Suprapubic skin (tissue), 4 donors: ENCODE measurements around the gene NUDT9. TPM values are rescaled to one million over a fixed set of nuclear protein-coding genes. Genes with fewer than 3 reads are reported as not detected.

Experiments used
- DNase-seq, 2 donors: peaks; one replicate each; pipeline ENCODE4 v3.0.0-alpha.2; 2019; ENCODE audit warnings: low spot score in 2 of 2
- H3K27ac ChIP-seq: fragments of 200-600 bp; sonication (generic); one replicate; pipeline ENCODE4 v1.5.1; 2019
- H3K27me3 ChIP-seq: fragments of 200-600 bp; sonication (generic); one replicate; pipeline ENCODE4 v1.5.1; 2019
- H3K36me3 ChIP-seq: fragments of 200-600 bp; sonication (generic); one replicate; pipeline ENCODE4 v1.5.1; 2019
- H3K4me1 ChIP-seq: fragments of 200-600 bp; sonication (generic); one replicate; pipeline ENCODE4 v1.5.1; 2019
- H3K4me3 ChIP-seq: fragments of 200-600 bp; sonication (generic); one replicate; pipeline ENCODE4 v1.5.1; 2019; ENCODE audit warnings: mild to moderate bottlenecking
- H3K9me3 ChIP-seq: fragments of 200-600 bp; sonication (generic); one replicate; pipeline ENCODE4 v1.5.1; 2019
- CTCF ChIP-seq, 2 donors: fragments of 200-600 bp in 1 of 2; fragments of 450-650 bp in 1 of 2; sonication (generic) in 1 of 2; IDR thresholded peaks; one replicate each; pipeline ENCODE4 v1.5.1; 2016 to 2019; ENCODE audit warnings: antibody characterized with exemption in 2 of 2, mild to moderate bottlenecking in 1 of 2, moderate library complexity in 1 of 2
- EP300 ChIP-seq: sonication (generic); formaldehyde crosslinking; IDR thresholded peaks from one replicate; pipeline ENCODE4 v1.6.1; 2017; ENCODE audit warnings: antibody characterized with exemption
- POLR2A ChIP-seq, 2 donors: fragments of 450-650 bp; IDR thresholded peaks; one replicate each; pipeline ENCODE4 v1.6.1; 2017; ENCODE audit warnings: antibody characterized with exemption in 2 of 2, mild to moderate bottlenecking in 2 of 2, moderate library complexity in 2 of 2
- POLR2AphosphoS5 ChIP-seq, 3 donors: sonication (generic); formaldehyde crosslinking; IDR thresholded peaks; one replicate each; pipeline ENCODE4 v1.6.1; 2017; ENCODE audit warnings: antibody characterized with exemption in 3 of 3
- WGBS: methylation state at CpG from one replicate; pipeline ENCODE4 v1.1.5; 2018; 5-methylcytosine and 5-hydroxymethylcytosine counted together
- total RNA-seq, 4 donors: library from RNA; depleted of rRNA; stranded (reverse); fragments of >200 nt; gene quantifications; one replicate each; pipeline ENCODE4 v1.1.0, GENCODE V29; 2016

NUDT9 gene
- total RNA-seq, 4 donors from 2014 or later: 11.9 to 31.5 (median 15.6) TPM

GRCh38 chr4:87427518-87427868 lies 5.1 kb downstream of the NUDT9 start:
- Histone ChIP-seq H3K9me3 (no peaks in the 10 kb centered on the region), H3K4me1 (peaks cover 19% of the 10 kb centered on the region), H3K27me3 (no peaks in the 10 kb centered on the region), H3K27ac (no peak overlapping the region), H3K4me3 (no peak overlapping the region), H3K36me3 (no peaks in the 10 kb centered on the region)
- TF ChIP-seq POLR2AphosphoS5 (IDR thresholded peaks at IDR 0.05) (no peak), CTCF (IDR thresholded peaks at IDR 0.05) (no peak), EP300 (no peak), POLR2A (IDR thresholded peaks at IDR 0.05) (no peak)
- WGBS: 39% methylated on average over 1 of the region's 1 CpG
- DNase-seq: no peak

DNA sequence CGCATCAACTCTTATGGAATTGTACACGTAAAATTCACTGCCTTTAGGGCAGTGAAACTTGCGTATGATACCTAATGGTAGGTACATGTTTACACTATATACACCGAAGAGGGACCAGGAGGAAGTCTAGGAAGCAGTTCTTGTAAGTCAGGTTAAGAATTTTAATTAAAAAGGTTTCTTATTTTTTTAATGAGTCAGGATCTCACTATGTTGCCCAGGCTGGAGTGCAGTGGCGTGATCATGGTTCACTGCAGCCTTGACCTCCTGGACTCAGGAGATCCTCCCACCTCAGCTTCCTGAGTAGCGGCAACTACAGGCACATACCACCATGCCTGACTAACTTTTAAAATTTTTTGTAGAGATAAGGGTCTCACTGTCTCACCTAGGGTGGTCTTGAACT lies 6.6 kb downstream of the NUDT9 start:
- 96% methylated on average over 6 of the region's 6 CpGs for WGBS

GRCh38 chr4:87430038-87430437 lies 7.7 kb downstream of the NUDT9 start:
- DNase-seq: no peak
- Histone ChIP-seq H3K4me3 (no peak overlapping the region), H3K36me3 (no peaks in the 10 kb centered on the region), H3K4me1 (no peaks in the 10 kb centered on the region), H3K27me3 (no peaks in the 10 kb centered on the region), H3K9me3 (no peaks in the 10 kb centered on the region), H3K27ac (no peak overlapping the region)
- TF ChIP-seq POLR2A (IDR thresholded peaks at IDR 0.05) (no peak), EP300 (no peak), POLR2AphosphoS5 (IDR thresholded peaks at IDR 0.05) (no peak), CTCF (IDR thresholded peaks at IDR 0.05) (no peak)
- 100% methylated on average over 2 of the region's 2 CpGs for WGBS

More for the DNA sequence above, 6.6 kb downstream of the NUDT9 start:
- H3K4me3 ChIP-seq: no peak overlapping the region
- H3K4me1 ChIP-seq: peaks cover 10% of the 10 kb centered on the region
- no peak for DNase-seq
- no peaks in the 10 kb centered on the region for H3K27me3 ChIP-seq
- H3K36me3 ChIP-seq: no peaks in the 10 kb centered on the region
- H3K27ac ChIP-seq: no peak overlapping the region
- no peaks in the 10 kb centered on the region for H3K9me3 ChIP-seq
- no peak for TF ChIP-seq CTCF (IDR thresholded peaks at IDR 0.05)
- TF ChIP-seq EP300: no peak
- no peak for TF ChIP-seq POLR2A (IDR thresholded peaks at IDR 0.05)
- no peak for TF ChIP-seq POLR2AphosphoS5 (IDR thresholded peaks at IDR 0.05)

DNA sequence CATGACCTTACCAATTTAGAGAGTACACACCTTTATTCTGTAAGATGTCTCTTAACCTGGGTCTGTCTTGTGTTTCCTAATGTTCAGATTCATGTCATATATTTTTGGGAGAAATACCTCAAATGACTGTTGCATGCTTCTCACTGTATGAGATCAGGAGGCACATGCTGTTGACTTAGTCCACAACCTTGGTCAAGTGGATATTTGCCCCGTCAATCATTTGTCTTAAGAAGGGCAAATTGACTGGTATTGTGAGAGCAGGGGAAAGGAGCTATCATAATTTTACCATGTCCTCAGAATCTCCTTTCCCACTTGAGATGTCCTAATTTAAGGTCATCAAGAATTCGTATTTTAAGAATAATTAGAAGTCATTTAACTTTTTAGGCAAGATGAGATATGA lies 11.0 kb downstream of the NUDT9 start:
- DNase-seq: no peak
- no peak overlapping the region for H3K4me3 ChIP-seq
- TF ChIP-seq EP300 (no peak), CTCF (IDR thresholded peaks at IDR 0.05) (no peak), POLR2A (IDR thresholded peaks at IDR 0.05) (no peak), POLR2AphosphoS5 (IDR thresholded peaks at IDR 0.05) (no peak)
- WGBS: 88% methylated on average over 2 of the region's 2 CpGs
- H3K36me3 ChIP-seq: peaks cover 18% of the 10 kb centered on the region
- H3K27ac ChIP-seq: no peak overlapping the region
- no peaks in the 10 kb centered on the region for H3K4me1 ChIP-seq
- no peaks in the 10 kb centered on the region for H3K27me3 ChIP-seq
- no peaks in the 10 kb centered on the region for H3K9me3 ChIP-seq

DNA sequence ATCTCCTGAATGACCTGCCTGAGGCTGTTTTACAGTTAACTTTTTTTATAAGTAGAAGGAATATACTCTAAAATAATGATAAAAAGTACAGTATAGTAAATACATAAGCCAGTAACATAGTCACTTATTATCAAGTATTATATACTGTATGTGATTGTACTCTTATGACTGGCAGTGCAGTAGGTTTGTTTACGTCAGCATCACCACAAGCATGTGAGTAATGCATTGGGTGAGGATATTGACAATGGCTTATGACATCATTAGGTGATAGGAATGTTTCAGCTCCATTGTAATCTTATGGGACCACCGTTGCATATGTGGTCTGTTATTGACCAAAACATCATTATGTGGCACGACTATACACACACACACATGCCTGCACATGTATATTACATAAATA lies 20.5 kb downstream of the NUDT9 start:
- WGBS: 88% methylated on average over 3 of the region's 3 CpGs
- Histone ChIP-seq H3K4me3 (no peak overlapping the region), H3K36me3 (peaks cover 69% of the 10 kb centered on the region), H3K4me1 (no peaks in the 10 kb centered on the region), H3K9me3 (no peaks in the 10 kb centered on the region), H3K27me3 (no peaks in the 10 kb centered on the region), H3K27ac (no peak overlapping the region)
- DNase-seq: no peak
- TF ChIP-seq EP300: no peak
- TF ChIP-seq CTCF (IDR thresholded peaks at IDR 0.05): no peak
- TF ChIP-seq POLR2A (IDR thresholded peaks at IDR 0.05): no peak
